Measurements from ENCODE around the gene HTR7. TPM values are rescaled to one million over a fixed set of nuclear protein-coding genes. Genes with fewer than 3 reads are reported as not detected.

Gene HTR7
- total and polyA plus RNA-seq, 2 of the 8 experiments (the other 6 are each of a cell fraction or from before 2014, with no cell fraction given) = 22.9 to 24.6 TPM

- TF ChIP-seq JUN (IDR thresholded peaks at IDR 0.05; ENCODE audit: low read depth, low read length) (no peak), POLR2AphosphoS5 (IDR thresholded peaks at IDR 0.05; ENCODE audit: low read depth, low read length) (no peak), GABPA (IDR thresholded peaks at IDR 0.05; ENCODE audit: borderline replicate concordance, insufficient read depth, low read length) (no peak), ZNF274 (IDR thresholded peaks at IDR 0.05; ENCODE audit: borderline replicate concordance, extremely low read depth, low read length) (no peak), SAP30 (IDR thresholded peaks at IDR 0.05; ENCODE audit: insufficient read depth, insufficient replicate concordance, low read length) (no peak)
Measured at GRCh38 chr10:90701428-90701827, 156.4 kb downstream of the HTR7 start (continued).
